ENCODE data around the gene SMIM20.

The SMIM20 gene

DNA sequence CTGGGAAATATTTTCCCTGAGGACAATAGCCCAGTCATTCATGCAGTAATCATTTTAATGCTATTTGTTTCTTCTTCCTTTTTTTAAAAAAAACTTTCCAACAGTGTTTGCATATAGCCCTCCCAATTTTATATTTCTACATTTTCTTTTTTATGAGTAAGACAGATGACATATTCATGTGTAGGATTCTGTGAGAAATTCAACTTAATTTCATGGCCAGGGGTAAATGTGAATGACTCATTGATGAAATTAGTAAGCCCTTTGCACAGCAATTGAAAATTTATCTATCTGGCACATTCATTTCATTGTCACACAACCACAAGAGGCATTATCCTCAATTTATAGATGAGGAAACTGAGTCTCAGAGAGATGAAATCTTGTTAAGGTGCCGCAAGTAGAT, 13.7 kb upstream of the SMIM20 start:
- Histone ChIP-seq H3K9me3 (ENCODE audit: insufficient read depth, low read length) (no peaks in the 10 kb centered on the region), H3K36me3 (ENCODE audit: low read length) (no peaks in the 10 kb centered on the region), H3F3A (ENCODE audit: insufficient read depth) (no peaks in the 10 kb centered on the region), H3K4me2 (ENCODE audit: low read depth, low read length, poor library complexity, severe bottlenecking) (no peak overlapping the region), H3K79me2 (ENCODE audit: insufficient read depth, low read length) (no peaks in the 10 kb centered on the region), H3K27ac (ENCODE audit: low read depth, low read length) (no peak overlapping the region), H3K4me3 (ENCODE audit: insufficient read depth, low read length, poor library complexity, severe bottlenecking) (no peak overlapping the region), H2AFZ (ENCODE audit: low read depth, low read length, severe bottlenecking) (no peak overlapping the region), H3K27me3 (ENCODE audit: low read length) (no peaks in the 10 kb centered on the region), H4K20me1 (ENCODE audit: low read depth, low read length) (no peaks in the 10 kb centered on the region), H3K9ac (ENCODE audit: low read length) (no peak overlapping the region), H3K9me2 (replicated peaks; ENCODE audit: insufficient read depth, low read length) (no peaks in the 10 kb centered on the region)
- TF ChIP-seq, protein P1, sequence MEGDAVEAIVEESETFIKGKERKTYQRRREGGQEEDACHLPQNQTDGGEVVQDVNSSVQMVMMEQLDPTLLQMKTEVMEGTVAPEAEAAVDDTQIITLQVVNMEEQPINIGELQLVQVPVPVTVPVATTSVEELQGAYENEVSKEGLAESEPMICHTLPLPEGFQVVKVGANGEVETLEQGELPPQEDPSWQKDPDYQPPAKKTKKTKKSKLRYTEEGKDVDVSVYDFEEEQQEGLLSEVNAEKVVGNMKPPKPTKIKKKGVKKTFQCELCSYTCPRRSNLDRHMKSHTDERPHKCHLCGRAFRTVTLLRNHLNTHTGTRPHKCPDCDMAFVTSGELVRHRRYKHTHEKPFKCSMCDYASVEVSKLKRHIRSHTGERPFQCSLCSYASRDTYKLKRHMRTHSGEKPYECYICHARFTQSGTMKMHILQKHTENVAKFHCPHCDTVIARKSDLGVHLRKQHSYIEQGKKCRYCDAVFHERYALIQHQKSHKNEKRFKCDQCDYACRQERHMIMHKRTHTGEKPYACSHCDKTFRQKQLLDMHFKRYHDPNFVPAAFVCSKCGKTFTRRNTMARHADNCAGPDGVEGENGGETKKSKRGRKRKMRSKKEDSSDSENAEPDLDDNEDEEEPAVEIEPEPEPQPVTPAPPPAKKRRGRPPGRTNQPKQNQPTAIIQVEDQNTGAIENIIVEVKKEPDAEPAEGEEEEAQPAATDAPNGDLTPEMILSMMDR (IDR thresholded peaks at IDR 0.05; ENCODE audit: insufficient read depth, low read length, poor library complexity, severe bottlenecking): no peak
- no peak for TF ChIP-seq EZH2phosphoT487 (conservative IDR thresholded peaks at IDR 0.05; ENCODE audit: low read length)

DNA sequence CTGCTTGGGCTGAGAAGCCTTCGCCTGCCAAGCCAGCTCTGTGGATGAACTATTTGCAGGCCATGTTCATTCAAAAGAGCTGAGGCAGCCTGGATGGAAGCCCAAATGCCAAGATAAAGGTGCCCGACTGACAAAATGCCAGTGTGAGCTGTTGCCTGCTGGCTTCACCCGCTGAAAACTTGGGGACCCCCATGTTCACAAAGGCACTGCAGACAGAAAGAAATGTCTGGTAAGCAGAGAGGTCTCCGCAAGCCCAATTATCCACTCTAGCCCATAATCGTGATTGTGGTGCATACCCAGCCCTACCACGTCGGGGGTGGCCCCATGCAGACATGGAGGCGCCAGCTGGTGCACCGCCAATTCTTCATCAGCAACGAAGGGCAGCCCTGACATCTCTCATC, 13.0 kb upstream of the SMIM20 start:
- Histone ChIP-seq H3F3A (ENCODE audit: insufficient read depth) (no peaks in the 10 kb centered on the region), H3K4me2 (ENCODE audit: low read depth, low read length, poor library complexity, severe bottlenecking) (no peak overlapping the region), H3K9ac (ENCODE audit: low read length) (no peak overlapping the region), H3K4me3 (ENCODE audit: insufficient read depth, low read length, poor library complexity, severe bottlenecking) (no peak overlapping the region), H3K9me3 (ENCODE audit: insufficient read depth, low read length) (no peaks in the 10 kb centered on the region), H3K9me2 (replicated peaks; ENCODE audit: insufficient read depth, low read length) (no peaks in the 10 kb centered on the region), H3K36me3 (ENCODE audit: low read length) (no peaks in the 10 kb centered on the region), H3K27me3 (ENCODE audit: low read length) (no peaks in the 10 kb centered on the region), H3K27ac (ENCODE audit: low read depth, low read length) (no peak overlapping the region), H4K20me1 (ENCODE audit: low read depth, low read length) (no peaks in the 10 kb centered on the region), H3K79me2 (ENCODE audit: insufficient read depth, low read length) (no peaks in the 10 kb centered on the region), H2AFZ (ENCODE audit: low read depth, low read length, severe bottlenecking) (no peak overlapping the region)
- TF ChIP-seq, protein P1 (IDR thresholded peaks at IDR 0.05; ENCODE audit: insufficient read depth, low read length, poor library complexity, severe bottlenecking): no peak
- no peak for TF ChIP-seq EZH2phosphoT487 (conservative IDR thresholded peaks at IDR 0.05; ENCODE audit: low read length)

DNA sequence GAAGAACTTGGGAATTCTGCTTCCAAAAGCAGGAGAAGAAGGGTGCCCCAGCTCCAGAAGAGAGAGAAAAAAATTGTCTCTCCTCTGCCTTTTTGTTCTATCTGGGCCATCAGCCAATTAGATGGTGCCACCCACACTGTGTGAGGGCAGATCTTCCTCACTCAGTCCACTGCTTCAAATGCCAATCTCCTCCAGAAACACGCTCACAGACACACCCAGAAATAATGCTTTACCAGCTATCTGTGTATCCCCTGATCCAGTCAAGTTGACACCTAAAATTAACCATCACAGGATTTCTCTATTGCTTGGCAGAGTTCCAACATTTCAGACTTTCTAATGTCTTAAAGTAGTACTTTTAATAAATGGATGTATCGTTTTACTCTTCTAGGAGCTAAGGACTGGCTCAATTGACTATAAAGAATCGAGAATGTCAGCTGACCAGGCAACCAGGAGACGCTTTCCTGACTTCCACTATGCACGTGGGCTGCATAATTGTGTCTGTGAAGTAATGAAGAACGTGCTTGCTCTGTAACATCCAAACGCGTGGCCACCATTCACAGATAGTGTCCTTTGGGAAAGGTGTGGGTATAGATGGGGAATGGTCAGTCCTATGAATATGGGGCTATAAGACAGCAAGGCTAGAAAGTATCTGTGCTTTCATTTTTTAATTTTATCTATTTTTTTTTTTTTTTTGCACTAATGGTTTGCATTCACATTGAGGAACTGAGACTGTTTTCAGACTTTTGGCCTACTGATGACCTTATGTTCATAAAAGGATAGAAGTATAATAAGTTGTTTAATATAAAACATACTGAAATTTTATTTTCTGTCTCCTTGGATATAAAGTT, 9.9 kb upstream of the SMIM20 start:
- H3K4me3 ChIP-seq (ENCODE audit: insufficient read depth, low read length, poor library complexity, severe bottlenecking): no peak overlapping the region
- no peak overlapping the region for H3K9ac ChIP-seq (ENCODE audit: low read length)
- no peaks in the 10 kb centered on the region for H3K79me2 ChIP-seq (ENCODE audit: insufficient read depth, low read length)
- H2AFZ ChIP-seq (ENCODE audit: low read depth, low read length, severe bottlenecking): no peak overlapping the region
- H4K20me1 ChIP-seq (ENCODE audit: low read depth, low read length): no peaks in the 10 kb centered on the region
- no peaks in the 10 kb centered on the region for H3K9me2 ChIP-seq (replicated peaks; ENCODE audit: insufficient read depth, low read length)
- peaks cover 3% of the 10 kb centered on the region; the same call in 1 of the 2 replicates for H3K9me3 ChIP-seq (ENCODE audit: insufficient read depth, low read length)
- H3K27ac ChIP-seq (ENCODE audit: low read depth, low read length): peak overlapping the region; percentile 50
- H3K4me2 ChIP-seq (ENCODE audit: low read depth, low read length, poor library complexity, severe bottlenecking): peak overlapping the region; percentile 16
- H3K27me3 ChIP-seq (ENCODE audit: low read length): no peaks in the 10 kb centered on the region
- TF ChIP-seq, protein P1 (IDR thresholded peaks at IDR 0.05; ENCODE audit: insufficient read depth, low read length, poor library complexity, severe bottlenecking): no peak
- TF ChIP-seq EZH2phosphoT487 (conservative IDR thresholded peaks at IDR 0.05; ENCODE audit: low read length): no peak
- no peaks in the 10 kb centered on the region for H3F3A ChIP-seq (ENCODE audit: insufficient read depth)
- H3K36me3 ChIP-seq (ENCODE audit: low read length): no peaks in the 10 kb centered on the region

Data from SU-DHL-6 (cell line).